ENCODE results near the gene BPIFB6. TPM values are rescaled to one million over a fixed set of nuclear protein-coding genes. Genes with fewer than 3 reads are reported as not detected.

Gene BPIFB6
- total RNA-seq (2021; fragmentation: NEBNext Ultra II Directional; extraction: Animal tissue kit (Norgen Biotek cat#: 25700)) = not detected
- long read RNA-seq = 0 reads

GRCh38 chr20:33031531-33031930 is at the start of gene BPIFB6:
BPIFB6 (plus strand) TSS chr20:33031648; CDS start chr20:33031648, 0 bp downstream.
- DNase-seq = no peak
- Mint-ChIP-seq H3K36me3 (ENCODE audit: low read depth) (no peaks in the 10 kb centered on the region), H3K4me3 (no peak within 1 kb of the TSS), H3K4me1 (ENCODE audit: low read depth) (no peaks in the 10 kb centered on the region), H3K27me3 (ENCODE audit: insufficient read depth) (peaks cover 30% of the 10 kb centered on the region), H3K27ac (no peak within 1 kb of the TSS), H3K9me3 (no peaks in the 10 kb centered on the region)
- no peak for TF ChIP-seq CTCF (IDR thresholded peaks at IDR 0.05)

- H3K36me3 Mint-ChIP-seq (ENCODE audit: low read depth) = no peaks in the 10 kb centered on the region
- DNase-seq = no peak
Measured at GRCh38 chr20:32982617-32983458, 48.6 kb upstream of the BPIFB6 start.

GRCh38 chr20:32983459-32984112 is 47.9 kb upstream of the BPIFB6 start:
- Mint-ChIP-seq H3K9me3 (no peaks in the 10 kb centered on the region), H3K4me1 (ENCODE audit: low read depth) (no peaks in the 10 kb centered on the region), H3K27ac (no peak overlapping the region), H3K36me3 (ENCODE audit: low read depth) (no peaks in the 10 kb centered on the region), H3K27me3 (ENCODE audit: insufficient read depth) (peaks cover 22% of the 10 kb centered on the region), H3K4me3 (no peak overlapping the region)
- no peak for DNase-seq
- no peak for TF ChIP-seq CTCF (IDR thresholded peaks at IDR 0.05)

More at GRCh38 chr20:32982617-32983458, 48.6 kb upstream of the BPIFB6 start:
- Mint-ChIP-seq H3K4me1 (ENCODE audit: low read depth) (no peaks in the 10 kb centered on the region), H3K27me3 (ENCODE audit: insufficient read depth) (peaks cover 26% of the 10 kb centered on the region), H3K4me3 (no peak overlapping the region), H3K9me3 (no peaks in the 10 kb centered on the region), H3K27ac (no peak overlapping the region)
- no peak for TF ChIP-seq CTCF (IDR thresholded peaks at IDR 0.05)

- Mint-ChIP-seq H3K4me1 (ENCODE audit: low read depth) (no peaks in the 10 kb centered on the region), H3K27me3 (ENCODE audit: insufficient read depth) (peaks cover 22% of the 10 kb centered on the region), H3K36me3 (ENCODE audit: low read depth) (no peaks in the 10 kb centered on the region), H3K27ac (no peak overlapping the region), H3K4me3 (no peak overlapping the region), H3K9me3 (no peaks in the 10 kb centered on the region)
- TF ChIP-seq CTCF (IDR thresholded peaks at IDR 0.05) = no peak
- no peak for DNase-seq
Measured at GRCh38 chr20:32984196-32984595, 47.3 kb upstream of the BPIFB6 start.

- Mint-ChIP-seq H3K27ac (no peak overlapping the region), H3K36me3 (ENCODE audit: low read depth) (no peaks in the 10 kb centered on the region), H3K4me1 (ENCODE audit: low read depth) (no peaks in the 10 kb centered on the region), H3K4me3 (no peak overlapping the region), H3K27me3 (ENCODE audit: insufficient read depth) (peaks cover 20% of the 10 kb centered on the region), H3K9me3 (no peaks in the 10 kb centered on the region)
- TF ChIP-seq CTCF (IDR thresholded peaks at IDR 0.05) = no peak
- DNase-seq = no peak
Measured at GRCh38 chr20:32984631-32985354, 46.7 kb upstream of the BPIFB6 start.
